PC-3 (cell line): ENCODE results near the gene SCUBE1. TPM values are rescaled to one million over a fixed set of nuclear protein-coding genes. Genes with fewer than 3 reads are reported as not detected.

Source experiments
- ATAC-seq: fragments of 200-7000 bp; cut with Tn5 transposase; 2 replicates; pipeline ENCODE4 v1.9.1; 2020; ENCODE audit warnings: mild to moderate bottlenecking, moderate library complexity
- BruUV-seq: library from RNA; stranded (reverse); fragments of 400-500 nt; replicated peaks from 2 replicates; lab custom pipeline; 2021; lab: Mats Ljungman, UMichigan
- CTCF ChIA-PET: fragments of 300-600 bp; sonication (Branson Sonifier 250); formaldehyde crosslinking; loops from one replicate; lab custom pipeline; 2022; ENCODE audit warnings: antibody characterized with exemption; lab: Charles Lee
- POLR2A ChIA-PET: fragments of 300-600 bp; sonication (Branson Sonifier 250); formaldehyde crosslinking; loops from one replicate; lab custom pipeline; 2022; ENCODE audit warnings: antibody characterized with exemption; ENCODE audit not compliant: unreplicated experiment; lab: Charles Lee
- DNase-seq: peaks from one replicate; pipeline ENCODE4 v3.0.0-alpha.2; 2015
- H2AFZ ChIP-seq: fragments of 300-600 bp; sonication (generic); 2 replicates; pipeline ENCODE4 v1.6.0; 2016; ENCODE audit warnings: antibody characterized with exemption, low read length
- H3F3A ChIP-seq: fragments of 300-600 bp; sonication (generic); one replicate; pipeline ENCODE4 v1.6.0; 2017; ENCODE audit warnings: antibody characterized with exemption, low read length, control low read depth, mild to moderate bottlenecking; ENCODE audit not compliant: unreplicated experiment
- H3K27ac ChIP-seq: fragments of 300-600 bp; sonication (generic); 2 replicates; pipeline ENCODE4 v1.5.1; 2016; ENCODE audit warnings: mild to moderate bottlenecking, low read length
- H3K27me3 ChIP-seq: fragments of 300-600 bp; sonication (generic); 2 replicates; pipeline ENCODE4 v1.6.1; 2016; ENCODE audit warnings: low read length, mixed read lengths
- H3K36me3 ChIP-seq: fragments of 300-600 bp; sonication (generic); 2 replicates; pipeline ENCODE4 v1.6.1; 2016; ENCODE audit warnings: low read depth, mixed run types, low read length, mixed read lengths
- H3K4me1 ChIP-seq: fragments of 300-600 bp; sonication (generic); 2 replicates; pipeline ENCODE4 v1.5.1; 2016; ENCODE audit warnings: low read length; ENCODE audit not compliant: insufficient read depth
- H3K4me2 ChIP-seq: fragments of 300-600 bp; sonication (generic); 2 replicates; pipeline ENCODE4 v1.6.0; 2016; ENCODE audit warnings: low read length
- H3K4me3 ChIP-seq: fragments of 300-600 bp; sonication (generic); 2 replicates; pipeline ENCODE4 v1.5.1; 2016; ENCODE audit warnings: mild to moderate bottlenecking, low read length, mixed read lengths
- H3K79me2 ChIP-seq: fragments of 300-600 bp; sonication (generic); 2 replicates; pipeline ENCODE4 v1.6.1; 2017; ENCODE audit warnings: low read length, mixed read lengths
- H3K9ac ChIP-seq: fragments of 300-600 bp; sonication (generic); 2 replicates; pipeline ENCODE4 v1.6.0; 2016; ENCODE audit warnings: mild to moderate bottlenecking, low read length
- H3K9me2 ChIP-seq: fragments of 300-600 bp; sonication (generic); replicated peaks from 2 replicates; pipeline ENCODE4 v1.6.1; 2016; ENCODE audit warnings: mixed run types, low read length, mixed read lengths
- H3K9me3 ChIP-seq: fragments of 300-600 bp; sonication (generic); 2 replicates; pipeline ENCODE4 v1.6.1; 2016; ENCODE audit warnings: low read length, mixed read lengths
- H4K20me1 ChIP-seq: fragments of 300-600 bp; sonication (generic); 2 replicates; pipeline ENCODE4 v1.6.1; 2016; ENCODE audit warnings: low read length, mixed read lengths
- EZH2 ChIP-seq: fragments of 300-600 bp; sonication (generic); IDR thresholded peaks from one replicate; pipeline ENCODE4 v1.6.1; 2017; ENCODE audit warnings: antibody characterized with exemption, mild to moderate bottlenecking, low read length; ENCODE audit not compliant: unreplicated experiment
- EZH2phosphoT487 ChIP-seq: fragments of 300-600 bp; sonication (generic); IDR thresholded peaks from 2 replicates; pipeline ENCODE4 v1.6.1; 2018; ENCODE audit warnings: mild to moderate bottlenecking, antibody characterized with exemption, low read length, borderline replicate concordance
- intact Hi-C: fragments of 100-400 bp; cut with micrococcal nuclease; formaldehyde crosslinking; loops from 2 replicates; pipeline ENCODE4 v1.9.0; 2023
- total RNA-seq: library from RNA; depleted of rRNA; stranded (reverse); fragments of >200 nt; gene quantifications from 2 replicates; pipeline ENCODE4 v1.2.3, GENCODE V29; 2014
- TF ChIP-seq, protein P1 (sequence below): fragments of 300-600 bp; sonication (generic); conservative IDR thresholded peaks from 2 replicates; pipeline ENCODE4 v1.5.1; 2017; ENCODE audit warnings: antibody characterized with exemption, low read depth, mild to moderate bottlenecking, low read length

The SCUBE1 gene
- total RNA-seq, 1 experiment from 2014 or later: not detected

DNA sequence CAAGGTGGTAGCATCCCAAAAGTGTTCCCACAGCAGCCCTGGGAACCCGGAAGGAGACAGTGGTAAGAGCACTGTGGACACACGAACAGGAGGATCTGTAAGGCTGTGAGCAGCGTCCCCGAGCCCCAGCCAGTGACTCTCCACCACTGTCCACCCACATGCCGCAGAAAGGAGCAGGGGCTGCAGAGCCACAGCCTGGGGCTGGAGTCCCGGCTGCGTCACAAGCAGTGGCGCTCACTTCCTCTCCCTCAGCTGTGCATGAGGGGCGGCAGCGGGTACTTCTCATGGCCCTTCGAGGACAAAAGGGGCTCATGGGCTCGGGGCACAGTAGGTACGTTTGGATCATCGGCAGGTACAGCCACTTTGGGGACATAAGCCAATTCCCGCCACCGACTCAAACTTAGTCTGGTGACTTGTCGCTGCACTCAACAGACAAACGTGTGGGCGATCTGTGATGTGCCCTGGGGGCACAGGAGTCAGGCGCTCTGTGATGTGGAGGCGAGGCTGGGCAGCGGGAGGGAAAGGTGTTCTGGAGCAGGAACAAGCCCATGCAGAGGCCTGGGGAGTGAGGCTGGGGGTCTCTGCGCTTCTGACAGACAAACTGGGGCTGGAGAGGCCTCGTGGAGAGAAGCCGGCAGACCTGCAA is 68.5 kb downstream of the SCUBE1 start:
- BruUV-seq: no TSS peak
- POLR2A ChIA-PET: no interaction called here
- TF ChIP-seq, protein P1, sequence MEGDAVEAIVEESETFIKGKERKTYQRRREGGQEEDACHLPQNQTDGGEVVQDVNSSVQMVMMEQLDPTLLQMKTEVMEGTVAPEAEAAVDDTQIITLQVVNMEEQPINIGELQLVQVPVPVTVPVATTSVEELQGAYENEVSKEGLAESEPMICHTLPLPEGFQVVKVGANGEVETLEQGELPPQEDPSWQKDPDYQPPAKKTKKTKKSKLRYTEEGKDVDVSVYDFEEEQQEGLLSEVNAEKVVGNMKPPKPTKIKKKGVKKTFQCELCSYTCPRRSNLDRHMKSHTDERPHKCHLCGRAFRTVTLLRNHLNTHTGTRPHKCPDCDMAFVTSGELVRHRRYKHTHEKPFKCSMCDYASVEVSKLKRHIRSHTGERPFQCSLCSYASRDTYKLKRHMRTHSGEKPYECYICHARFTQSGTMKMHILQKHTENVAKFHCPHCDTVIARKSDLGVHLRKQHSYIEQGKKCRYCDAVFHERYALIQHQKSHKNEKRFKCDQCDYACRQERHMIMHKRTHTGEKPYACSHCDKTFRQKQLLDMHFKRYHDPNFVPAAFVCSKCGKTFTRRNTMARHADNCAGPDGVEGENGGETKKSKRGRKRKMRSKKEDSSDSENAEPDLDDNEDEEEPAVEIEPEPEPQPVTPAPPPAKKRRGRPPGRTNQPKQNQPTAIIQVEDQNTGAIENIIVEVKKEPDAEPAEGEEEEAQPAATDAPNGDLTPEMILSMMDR: no peak
- no peak for TF ChIP-seq EZH2phosphoT487
- TF ChIP-seq EZH2: no peak
- no peak overlapping the region for H3K27ac ChIP-seq
- CTCF ChIA-PET: interaction anchor here (0.6 to 1.5 kb wide), 3 partner anchors 19 to 72 kb away, joined by 3 to 14 read pairs (median 4); no protein-coding TSS in a partner anchor
- no peaks in the 10 kb centered on the region for H3K36me3 ChIP-seq
- ATAC-seq: no peak
- no peak overlapping the region for H3K4me2 ChIP-seq
- H3K9ac ChIP-seq: no peak overlapping the region
- H3K9me3 ChIP-seq: no peaks in the 10 kb centered on the region
- no peaks in the 10 kb centered on the region for H3K79me2 ChIP-seq
- DNase-seq: no peak
- no peaks in the 10 kb centered on the region for H3K27me3 ChIP-seq
- intact Hi-C loops: loop anchor here (1.0 kb wide), 1 partner anchor 72 kb away; no protein-coding TSS in a partner anchor
- H3K4me1 ChIP-seq: peaks cover 12% of the 10 kb centered on the region; the same call in 1 of the 2 replicates
- H3K4me3 ChIP-seq: no peak overlapping the region
- no peaks in the 10 kb centered on the region for H4K20me1 ChIP-seq
- H3F3A ChIP-seq: no peaks in the 10 kb centered on the region
- no peaks in the 10 kb centered on the region for H3K9me2 ChIP-seq
- no peak overlapping the region for H2AFZ ChIP-seq

DNA sequence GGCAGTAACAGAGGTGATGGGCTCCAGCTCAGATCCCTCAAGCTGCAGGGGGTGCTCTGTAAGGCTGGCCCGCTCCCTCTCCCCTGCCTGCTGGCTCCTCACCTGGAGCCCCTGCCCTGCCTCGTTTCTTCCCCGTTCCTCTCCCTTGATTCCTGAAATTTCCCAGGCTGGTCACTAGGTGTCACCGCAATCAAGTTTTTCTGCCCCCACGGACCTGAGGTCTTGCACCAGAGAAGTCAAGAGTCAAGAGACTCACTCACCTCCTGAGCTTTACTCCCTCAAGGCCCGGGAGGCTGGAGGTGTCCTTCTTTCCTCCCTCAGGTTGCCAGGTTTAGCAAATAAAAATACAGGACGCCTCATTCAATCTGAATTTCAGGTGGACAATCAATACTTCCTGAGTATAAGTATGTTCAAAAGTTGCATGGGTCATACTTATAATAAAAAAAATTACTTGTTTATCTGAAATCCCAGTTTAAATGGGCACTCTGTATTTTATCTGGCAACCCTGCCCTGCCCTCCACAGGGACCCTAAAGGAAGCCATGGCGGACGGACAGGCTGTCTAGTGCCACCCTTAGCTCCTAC is 69.2 kb downstream of the SCUBE1 start:
- CTCF ChIA-PET: interaction anchor here (0.6 to 1.5 kb wide), 5 partner anchors 20 to 118 kb away, joined by 3 to 14 read pairs (median 3); no protein-coding TSS in a partner anchor

More for the DNA sequence above, 69.2 kb downstream of the SCUBE1 start:
- ATAC-seq (peak; percentile 66), DNase-seq (peak; percentile 54)
- H3K27ac ChIP-seq: no peak overlapping the region
- POLR2A ChIA-PET: no interaction called here
- intact Hi-C loops: loop anchor here (1.0 kb wide), 1 partner anchor 72 kb away; no protein-coding TSS in a partner anchor
- no peak overlapping the region for H2AFZ ChIP-seq
- no peak overlapping the region for H3K9ac ChIP-seq
- H4K20me1 ChIP-seq: no peaks in the 10 kb centered on the region
- no peaks in the 10 kb centered on the region for H3K9me2 ChIP-seq
- no peaks in the 10 kb centered on the region for H3K9me3 ChIP-seq
- no peaks in the 10 kb centered on the region for H3K79me2 ChIP-seq
- BruUV-seq: no TSS peak
- H3K36me3 ChIP-seq: no peaks in the 10 kb centered on the region
- no peak overlapping the region for H3K4me3 ChIP-seq
- H3K27me3 ChIP-seq: peaks cover 1% of the 10 kb centered on the region; the same call in 1 of the 2 replicates
- no peaks in the 10 kb centered on the region for H3F3A ChIP-seq
- peaks cover 12% of the 10 kb centered on the region; the same call in 1 of the 2 replicates for H3K4me1 ChIP-seq
- no peak for TF ChIP-seq EZH2phosphoT487
- TF ChIP-seq, protein P1: peak; percentile 72
- no peak for TF ChIP-seq EZH2
- no peak overlapping the region for H3K4me2 ChIP-seq
